ENCODE measurements around the gene CC2D1B.

Gene CC2D1B

DNA sequence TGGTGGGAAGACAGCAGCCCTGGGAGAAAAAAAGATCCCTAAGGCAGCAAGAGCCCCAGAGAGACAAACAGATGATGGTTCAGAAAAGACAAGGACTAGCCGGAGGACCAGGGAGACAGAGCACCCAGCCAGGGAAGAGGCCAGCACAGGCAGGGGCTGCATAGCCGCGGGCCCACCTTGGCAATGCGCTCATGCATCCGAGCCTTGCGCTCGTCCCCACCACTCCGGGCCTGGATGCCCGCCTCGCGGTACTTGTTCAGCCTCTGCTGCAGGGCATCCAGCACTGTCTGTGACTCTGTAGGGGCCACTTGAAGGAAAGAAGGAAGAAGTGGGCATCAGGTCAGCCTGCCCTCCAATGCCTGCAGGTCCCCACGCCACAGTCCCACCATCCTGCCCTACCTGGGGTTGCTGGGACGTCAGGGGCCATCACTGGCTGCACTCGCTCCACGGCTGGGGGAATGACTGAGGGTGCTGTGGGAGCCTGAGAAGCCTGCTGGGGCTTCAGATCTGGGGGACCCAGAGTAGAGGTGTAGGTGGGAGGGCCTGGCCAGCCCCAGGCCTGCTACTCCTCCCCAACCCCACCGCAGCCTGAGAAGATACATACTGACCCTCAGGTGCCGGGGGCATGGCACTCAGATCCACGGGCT, 7.0 kb downstream of the CC2D1B start:
- no peak for DNase-seq

DNA sequence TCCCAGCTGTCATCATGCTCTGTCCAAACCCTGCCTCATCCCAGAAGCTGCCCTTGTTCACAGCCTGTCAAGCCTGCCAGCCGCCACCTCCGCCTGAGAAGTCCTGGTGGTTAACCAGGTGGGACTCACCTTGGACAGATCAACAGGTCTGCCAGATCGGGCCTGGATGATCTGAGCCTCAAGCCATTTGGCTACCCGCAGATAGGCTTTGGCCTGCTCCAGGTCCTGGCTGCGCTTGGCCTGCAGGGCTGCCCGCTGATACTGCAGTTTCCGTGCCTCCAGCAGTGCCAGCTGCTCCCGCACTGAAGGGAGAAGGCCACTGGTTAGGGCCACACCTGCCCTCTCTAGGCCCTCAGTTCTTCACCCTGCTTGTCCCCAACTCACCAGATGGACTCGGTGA, 8.6 kb downstream of the CC2D1B start:
- no peak for DNase-seq

DNA sequence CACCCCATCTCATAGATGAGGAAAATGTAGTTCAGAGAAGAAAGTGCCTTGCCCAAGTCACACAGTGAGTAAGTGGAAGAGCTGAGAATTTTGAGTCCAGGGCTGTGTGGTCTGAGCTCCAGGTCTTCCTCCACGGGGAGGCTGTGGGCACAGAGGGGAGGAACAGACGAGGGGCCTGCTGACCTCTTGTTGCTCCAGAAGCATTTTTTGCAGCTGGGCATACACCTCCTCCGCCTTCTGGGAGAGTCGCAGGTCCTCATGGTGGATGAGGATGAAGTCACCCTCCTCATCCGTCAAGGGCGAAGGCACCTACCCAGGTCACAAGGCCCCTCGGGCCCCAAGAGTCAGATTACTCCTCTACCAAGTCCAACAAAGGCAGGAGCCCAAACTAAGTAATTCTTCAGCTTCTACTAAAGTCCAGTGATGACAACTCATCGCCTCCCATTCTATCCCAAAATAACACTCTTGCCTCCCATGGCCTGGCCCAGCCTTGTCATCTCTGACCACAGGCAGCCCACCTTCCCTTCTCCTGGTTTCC, 9.1 kb downstream of the CC2D1B start:
- no peak for DNase-seq

DNA sequence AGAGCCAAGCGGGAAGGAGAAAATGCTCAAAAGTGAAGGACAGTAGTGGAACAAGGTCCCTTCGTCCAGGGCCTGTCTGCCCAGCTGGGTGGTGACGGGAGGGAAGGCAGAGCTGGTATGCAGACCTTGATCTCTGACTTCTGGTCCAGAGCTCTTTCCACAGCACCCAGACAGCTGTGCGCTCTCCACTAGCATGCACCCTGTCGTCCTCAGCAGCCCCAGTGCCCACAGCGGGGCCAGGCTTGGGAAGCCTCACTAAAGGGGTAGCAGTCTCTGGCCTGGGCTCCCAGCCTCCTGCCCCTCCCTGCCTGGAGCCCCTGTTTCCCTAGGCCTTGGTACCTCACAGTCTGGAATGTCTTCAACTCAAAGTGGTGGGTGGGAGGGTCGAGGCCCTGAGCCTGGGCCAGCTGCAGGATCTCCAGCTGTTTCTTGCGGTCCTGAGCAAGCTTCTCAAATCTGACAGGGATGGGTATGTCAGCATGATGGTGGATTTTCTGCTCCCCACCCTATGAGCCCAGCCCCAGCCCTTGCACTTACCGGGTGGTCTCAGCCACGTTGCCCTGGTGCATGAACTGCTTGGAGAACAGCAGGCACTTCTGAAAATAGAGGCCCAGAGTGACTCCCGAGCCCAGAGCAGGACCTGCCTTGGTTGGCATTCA, 10.0 kb downstream of the CC2D1B start:
- no peak for DNase-seq

DNA sequence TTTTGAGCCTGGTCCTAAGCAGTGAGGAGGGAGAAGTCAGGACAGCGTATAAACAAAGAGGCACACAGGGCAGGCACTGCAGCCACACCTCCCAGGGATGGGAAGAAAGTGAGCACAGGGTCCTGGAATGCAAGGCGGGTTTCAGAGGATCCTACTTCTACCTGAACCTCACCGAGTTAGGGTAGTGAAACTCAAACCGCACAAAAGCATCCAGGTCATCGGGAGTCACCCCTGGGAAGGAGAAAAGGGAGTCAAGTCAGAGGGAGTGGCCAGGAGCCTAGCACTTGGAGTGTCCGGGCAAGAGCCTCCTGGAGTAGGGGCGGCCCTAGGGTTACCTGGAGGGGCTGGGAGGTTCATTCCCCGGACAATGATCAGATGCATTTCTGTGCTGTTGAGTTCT, 10.6 kb downstream of the CC2D1B start:
- DNase-seq: no peak

DNA sequence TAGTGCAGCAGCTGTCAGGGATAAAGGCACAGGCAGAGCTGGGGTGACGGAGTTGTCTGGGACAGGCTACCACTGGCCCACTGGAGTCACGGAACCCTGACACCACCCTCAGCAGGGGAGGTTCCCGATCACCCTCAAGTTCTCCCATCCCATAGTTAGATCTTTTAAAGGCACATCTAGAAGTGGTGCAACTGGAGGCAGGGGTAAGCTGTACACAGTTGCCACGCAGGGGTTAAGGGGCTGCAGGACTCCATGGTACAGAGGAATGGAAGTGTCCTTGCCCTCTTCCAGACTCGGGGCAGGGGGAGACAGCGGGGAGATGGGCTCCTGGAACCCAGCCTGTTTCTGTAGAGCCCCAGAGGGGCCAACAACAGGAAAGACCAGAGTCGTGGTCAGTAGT, 13.3 kb downstream of the CC2D1B start:
- no peak for DNase-seq

DNA sequence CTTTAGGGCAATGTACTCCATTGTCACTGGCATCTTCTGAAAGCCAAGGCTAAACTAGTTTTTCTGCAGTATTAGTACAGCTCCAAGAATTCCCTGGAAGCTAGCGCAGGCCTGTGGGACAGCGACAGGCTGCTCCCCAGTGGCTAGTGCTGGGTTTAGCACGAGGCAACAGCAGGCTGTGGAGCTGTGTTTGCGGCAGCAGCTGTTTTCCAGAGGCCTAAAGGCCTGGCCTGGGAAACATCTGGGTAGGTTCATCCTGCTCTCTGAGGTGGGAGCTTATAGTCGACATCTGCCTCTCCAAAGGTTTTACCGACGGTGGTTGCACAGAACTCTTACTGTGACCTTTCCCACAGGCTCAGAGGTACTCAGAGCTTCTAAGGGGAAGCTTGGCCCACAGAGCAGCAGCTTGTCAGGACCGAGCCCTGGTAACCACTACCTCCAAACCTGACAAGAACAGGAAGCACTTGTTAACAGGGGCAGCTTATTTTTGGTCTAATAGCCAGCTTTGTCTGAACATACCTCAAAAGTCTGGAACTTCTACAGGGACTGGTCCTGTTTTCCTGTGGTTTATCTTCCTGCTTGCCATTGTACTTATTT, 17.2 kb downstream of the CC2D1B start:
- DNase-seq: peak; percentile 27

DNA sequence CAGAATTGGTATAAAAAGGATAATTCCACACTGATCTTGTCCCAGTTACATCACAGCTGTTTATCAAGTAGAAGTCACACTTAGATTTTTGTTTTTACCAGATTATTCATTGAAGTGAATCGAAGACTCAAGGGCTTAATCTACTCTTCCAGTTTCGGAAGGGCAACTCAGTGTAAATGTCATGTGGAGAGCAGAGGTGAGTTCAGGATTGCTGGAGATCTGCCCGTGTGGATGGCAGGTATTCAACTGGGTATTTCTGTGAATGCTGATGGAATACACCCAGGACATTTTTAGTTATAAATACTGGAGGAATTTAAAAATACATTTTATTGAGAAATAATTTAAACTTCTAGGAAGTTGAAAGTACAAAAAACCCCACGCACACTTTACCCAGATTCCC, 19.4 kb downstream of the CC2D1B start:
- DNase-seq: no peak

DNA sequence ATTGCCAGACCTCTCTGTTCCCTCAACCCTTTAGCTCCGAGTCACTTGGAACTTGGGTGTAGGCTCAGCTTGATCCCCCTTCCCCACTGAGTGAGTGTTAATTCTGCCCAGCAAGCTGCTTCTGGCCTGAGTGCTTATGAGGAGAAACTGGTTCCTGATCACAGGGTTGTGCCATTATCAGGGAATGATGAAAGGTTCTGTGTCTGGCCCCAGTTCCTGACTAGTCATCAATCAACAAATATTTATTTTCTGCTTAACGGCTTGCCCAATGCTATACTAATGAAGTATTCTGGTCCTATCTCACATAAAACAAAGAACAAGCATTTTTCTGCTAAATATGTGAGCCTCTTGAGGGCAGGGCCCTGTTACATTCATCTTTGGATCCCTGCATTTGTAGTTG, 20.8 kb downstream of the CC2D1B start:
- DNase-seq: no peak

DNA sequence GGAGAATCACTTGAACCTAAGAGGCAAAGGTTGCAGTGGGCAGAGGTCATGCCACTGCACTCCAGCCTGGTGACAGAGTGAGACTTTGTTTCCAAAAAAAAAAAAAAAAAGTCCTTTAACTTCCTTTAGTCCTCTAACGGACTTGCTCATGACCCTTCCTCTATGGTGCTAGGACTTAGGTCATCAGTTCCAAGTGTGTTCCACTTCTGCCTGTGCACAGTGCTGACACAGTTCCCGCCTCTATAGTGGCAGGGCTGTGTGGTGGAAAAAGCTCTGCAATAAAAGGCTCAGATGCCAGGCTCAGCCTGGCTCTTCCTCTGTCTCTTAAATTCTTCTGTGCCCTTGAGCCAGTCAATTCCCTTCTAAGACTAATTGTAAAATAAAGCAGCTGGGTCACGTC, 22.0 kb downstream of the CC2D1B start:
- no peak for DNase-seq

DNA sequence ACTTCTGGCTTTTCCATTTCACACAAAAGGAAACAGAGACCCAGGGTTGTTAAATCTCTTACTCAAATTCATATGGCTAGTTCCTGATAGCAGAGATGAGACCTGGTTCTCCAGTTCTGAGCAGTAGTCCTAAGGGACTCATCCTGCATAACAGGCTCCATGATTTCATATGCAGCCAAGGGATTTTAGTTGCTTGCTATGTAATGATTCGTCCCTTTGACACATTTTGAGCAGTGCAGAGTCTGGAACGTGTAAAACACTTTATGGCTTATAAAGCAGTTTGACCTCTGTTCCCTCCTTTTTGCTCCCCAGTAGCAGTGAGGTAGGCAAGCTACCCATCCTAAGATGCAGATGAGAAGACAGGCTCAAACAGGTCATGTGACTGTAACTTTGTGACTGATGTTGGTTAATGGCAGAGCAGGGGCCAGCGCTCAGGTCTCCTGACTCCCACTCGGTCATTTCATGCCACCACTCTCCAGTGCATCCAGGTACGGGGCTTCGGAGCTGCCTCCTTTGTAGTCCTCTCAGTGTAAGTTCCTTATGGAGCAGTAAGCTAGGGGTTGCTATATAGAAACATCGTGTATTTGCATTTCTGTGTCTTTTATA, 24.2 kb downstream of the CC2D1B start:
- no peak for DNase-seq

DNA sequence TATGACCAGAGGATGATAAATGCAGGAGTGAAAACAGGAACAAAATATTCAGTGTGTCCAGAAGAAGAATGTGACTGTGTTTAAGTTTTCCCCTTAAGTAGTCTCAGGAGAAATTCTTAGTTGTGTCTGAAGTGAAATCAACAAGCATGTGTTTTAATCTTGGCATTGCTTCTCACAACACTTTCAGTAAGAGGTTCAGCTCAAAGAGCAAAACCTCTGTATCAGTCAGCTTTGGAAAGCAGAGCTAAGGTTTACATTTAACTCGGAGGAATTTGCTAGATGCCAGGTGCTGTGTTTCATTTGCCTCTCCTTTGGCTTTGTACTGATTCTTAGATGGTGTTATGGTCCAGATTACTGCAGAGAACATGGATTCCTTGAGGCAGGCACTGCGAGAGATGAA, 28.6 kb downstream of the CC2D1B start:
- no peak for DNase-seq

DNA sequence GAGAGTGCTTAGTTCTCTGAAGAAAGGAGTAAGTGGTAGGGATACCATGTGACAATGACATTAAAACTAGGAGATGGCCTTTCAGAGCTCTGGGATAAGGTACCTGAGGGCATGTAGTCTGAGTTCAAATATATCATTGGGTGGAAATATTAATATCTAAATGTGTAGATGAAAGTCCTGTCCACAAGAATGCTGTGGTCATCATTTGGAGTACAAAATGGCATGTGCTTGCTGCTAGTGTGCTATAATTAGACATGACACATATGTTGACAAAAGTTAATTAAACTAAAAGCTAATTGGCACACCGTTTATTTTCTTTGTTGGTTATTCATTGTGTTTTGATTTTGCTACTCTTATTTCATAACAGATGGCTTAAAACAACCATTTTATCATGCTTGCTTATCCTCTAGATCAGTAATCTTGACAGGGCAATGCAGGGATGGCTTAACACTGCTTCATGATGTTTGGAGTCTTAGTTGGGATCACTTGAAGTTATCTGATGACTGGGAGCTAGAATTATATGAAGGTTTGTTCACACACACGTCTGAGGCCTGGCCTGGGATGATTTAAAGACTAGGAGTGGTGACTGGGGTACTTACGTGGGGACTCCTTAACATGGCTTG, 31.0 kb downstream of the CC2D1B start:
- no peak for DNase-seq

DNA sequence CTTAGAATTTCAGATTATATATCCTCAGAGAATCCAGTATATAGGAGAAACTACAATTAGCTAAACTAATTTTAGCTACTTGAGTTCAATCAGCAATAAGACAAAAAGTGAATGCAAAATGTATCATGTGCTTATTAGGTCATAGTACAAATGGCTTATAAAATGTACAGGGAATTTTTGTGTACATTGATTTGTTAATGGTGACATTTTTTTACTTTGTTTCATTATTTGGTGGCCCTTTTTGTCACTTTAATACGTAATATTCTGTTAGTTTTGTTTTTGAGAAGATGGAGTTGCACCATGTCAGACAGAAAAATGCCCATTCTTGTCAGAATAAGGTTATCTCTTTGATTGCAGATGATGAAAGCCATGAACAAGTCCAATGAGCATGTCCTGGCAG, 33.6 kb downstream of the CC2D1B start:
- no peak for DNase-seq

DNA sequence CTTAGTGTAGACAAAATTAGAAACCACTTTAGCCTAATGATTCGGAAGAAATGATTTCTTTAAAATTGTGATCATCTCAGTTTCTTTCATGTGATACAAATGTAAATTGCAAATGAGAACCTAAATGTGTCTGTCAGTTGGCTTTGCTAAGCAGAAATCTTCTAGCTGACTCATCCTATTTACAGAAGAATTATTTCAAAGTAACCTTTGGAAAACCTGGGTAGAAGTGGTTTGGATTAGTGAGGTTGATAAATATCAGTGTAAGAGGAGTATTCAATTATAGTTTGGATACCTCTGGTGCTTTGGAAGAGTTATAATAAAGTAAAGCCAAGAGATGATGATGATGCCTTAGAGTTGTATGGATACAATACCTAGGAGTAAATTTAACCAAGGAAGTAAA, 37.4 kb downstream of the CC2D1B start:
- DNase-seq: no peak

DNA sequence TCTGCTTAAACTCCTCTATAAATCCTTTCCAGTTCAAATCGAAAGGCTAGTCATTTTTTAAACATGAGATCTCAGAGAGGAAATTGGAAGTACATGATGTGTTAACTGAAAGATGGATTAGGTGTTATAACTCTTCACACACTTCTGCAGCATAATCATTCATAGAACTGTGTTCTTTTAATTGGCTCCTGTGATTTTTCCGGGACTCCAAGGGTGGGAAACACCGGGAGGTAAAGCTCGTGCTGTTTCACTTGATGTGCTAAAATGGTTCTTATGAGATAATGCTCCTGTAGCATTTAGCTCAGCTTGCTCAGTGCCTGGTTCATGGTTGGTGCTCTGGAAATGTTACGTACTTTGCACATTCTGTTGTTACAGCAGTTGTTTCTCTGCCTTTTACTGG, 40.2 kb downstream of the CC2D1B start:
- DNase-seq: no peak

DNA sequence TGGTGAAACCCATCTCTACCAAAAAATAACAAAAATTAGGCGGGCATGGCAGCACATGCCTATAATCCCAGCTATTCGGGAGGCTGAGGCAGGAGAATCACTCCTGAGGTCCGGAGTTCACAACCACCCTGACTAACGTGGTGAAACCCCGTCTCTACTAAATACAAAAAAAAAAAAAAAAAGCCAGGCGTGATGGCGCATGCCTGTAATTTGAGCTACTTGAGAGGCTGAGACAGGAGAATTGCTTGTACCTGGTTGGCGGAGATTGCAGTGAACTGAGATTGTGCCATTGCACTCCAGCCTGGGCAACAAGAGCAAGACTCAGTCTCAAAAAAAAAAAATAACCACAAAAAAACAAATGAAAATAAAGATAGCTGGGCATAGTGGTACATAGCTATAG, 42.3 kb downstream of the CC2D1B start:
- DNase-seq: peak; percentile 13

DNA sequence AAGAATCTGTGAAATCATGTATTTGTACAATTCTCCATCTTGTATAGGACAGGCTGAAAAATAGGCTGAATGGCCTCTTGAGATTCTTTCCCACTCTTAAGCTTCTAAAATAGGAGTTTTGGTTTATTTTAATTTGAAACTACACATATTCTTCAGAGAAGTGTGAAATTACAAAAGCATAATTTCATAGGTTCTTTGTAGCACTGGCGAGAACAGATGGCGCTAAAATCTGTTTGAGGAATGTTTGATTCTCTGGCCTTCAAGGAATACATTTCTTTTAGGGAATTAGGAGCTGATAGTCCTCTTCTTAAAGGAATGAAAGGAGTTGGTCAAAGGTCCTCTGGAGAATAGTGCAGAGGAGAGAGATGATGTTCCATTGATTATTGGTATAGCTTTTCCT, 44.9 kb downstream of the CC2D1B start:
- DNase-seq: no peak

DNA sequence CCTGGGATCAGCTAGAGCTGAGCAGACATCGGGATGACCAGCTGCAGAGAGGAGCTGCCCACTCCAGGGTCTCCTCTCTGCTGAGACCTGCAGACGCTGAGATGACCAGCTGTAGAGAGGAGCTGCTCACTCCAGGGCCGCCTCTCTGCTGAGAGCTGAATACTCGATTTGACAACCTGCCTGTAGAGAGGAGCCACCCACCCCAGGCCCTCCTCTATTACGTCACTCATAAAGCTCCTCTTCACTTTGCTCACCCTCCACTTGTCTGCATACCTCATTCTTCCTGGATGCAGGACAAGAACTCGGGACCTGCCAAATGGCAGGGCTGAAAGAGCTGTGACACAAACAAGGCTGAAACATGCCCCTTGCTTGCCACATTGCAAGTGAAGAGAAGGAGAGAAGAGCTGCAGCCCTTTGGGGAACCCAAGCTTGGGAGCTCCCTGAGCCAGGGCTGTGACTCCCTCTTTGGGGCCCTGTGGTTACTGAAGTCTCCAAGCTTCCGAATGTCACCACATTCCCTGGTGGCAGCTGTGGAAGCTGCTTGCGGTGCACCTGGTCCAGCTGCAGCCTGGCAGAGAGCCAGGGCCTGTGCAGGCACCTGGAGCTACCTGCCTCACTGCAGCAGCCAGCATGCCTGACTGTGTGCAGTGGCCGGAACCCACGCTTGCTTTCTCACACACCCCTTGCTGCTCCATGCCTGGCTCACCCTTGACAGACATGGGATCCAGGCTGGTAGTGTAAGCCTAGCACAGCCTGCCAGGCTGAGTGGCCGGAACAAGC, 59.6 kb downstream of the CC2D1B start:
- peak; percentile 75 for DNase-seq

DNA sequence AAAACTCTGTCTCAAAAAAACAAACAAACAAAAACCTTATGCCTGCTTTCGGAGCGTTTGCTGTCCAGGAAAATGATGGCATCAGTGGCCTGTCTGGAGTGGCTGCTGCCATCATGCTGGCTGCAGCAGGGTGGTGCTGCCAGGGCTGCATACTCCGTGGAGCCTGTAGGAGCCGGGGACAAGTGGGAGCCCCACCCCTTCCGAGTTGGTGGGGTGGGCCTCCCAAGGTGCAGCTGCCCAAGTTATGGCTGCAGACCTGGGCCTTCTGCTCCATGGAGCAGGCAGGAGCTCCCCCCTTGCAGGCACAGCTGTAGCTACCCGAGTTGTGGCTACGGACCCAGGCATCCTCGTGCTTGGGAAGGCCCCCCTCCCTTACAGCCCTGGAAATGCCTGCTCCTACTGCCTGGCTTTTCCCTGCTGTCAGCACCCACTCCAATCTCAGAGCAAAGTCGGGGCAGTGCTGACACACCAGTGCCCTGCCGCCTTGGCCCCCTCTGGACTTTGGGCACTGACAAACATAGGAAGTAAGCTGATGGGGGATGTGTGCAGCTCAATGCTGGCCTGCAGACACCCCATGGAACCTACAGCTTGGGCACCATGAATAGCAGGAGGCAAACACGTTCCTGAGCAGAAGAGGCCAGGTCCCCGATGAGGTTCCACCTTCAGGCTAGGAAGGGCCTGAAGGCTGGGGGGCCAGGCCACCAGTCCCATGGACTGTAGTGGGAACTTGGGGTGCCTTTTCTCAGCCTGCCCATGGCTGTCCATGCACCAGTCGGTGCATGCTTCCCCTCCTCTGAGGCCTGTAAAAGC, 60.4 kb downstream of the CC2D1B start:
- no peak for DNase-seq
